HepG2 (cell line): Measurements from ENCODE around the gene DDX59. TPM values are rescaled to one million over a fixed set of nuclear protein-coding genes. Genes with fewer than 3 reads are reported as not detected.

Experiments used
- BCL6 ChIP-seq: IDR thresholded peaks from 2 replicates; pipeline ENCODE4 v1.6.1; 2016; ENCODE audit warnings: missing genetic modification reagents, missing compliant biosample characterization
- CHCHD3 ChIP-seq: sonication (generic); formaldehyde crosslinking; IDR thresholded peaks from 2 replicates; pipeline ENCODE4 v1.8.0; 2022; ENCODE audit warnings: mild to moderate bottlenecking, missing genetic modification reagents, moderate library complexity
- CREM ChIP-seq, 2 experiments: sonication (generic) in 1 of 2; formaldehyde crosslinking in 1 of 2; IDR thresholded peaks; 2 replicates each; pipeline versions ENCODE4 v1.4.0 to v1.6.1; 2016 to 2020; ENCODE audit warnings: antibody characterized with exemption in 1 of 2, mild to moderate bottlenecking in 1 of 2, missing genetic modification reagents in 1 of 2
- HDAC1 ChIP-seq: sonication (generic); formaldehyde crosslinking; IDR thresholded peaks from 2 replicates; pipeline ENCODE4 v1.5.1; 2020; ENCODE audit warnings: mild to moderate bottlenecking, missing genetic modification reagents
- MBD4 ChIP-seq: IDR thresholded peaks from 2 replicates; pipeline ENCODE4 v1.6.1; 2012; ENCODE audit warnings: low read length, inconsistent platforms, borderline replicate concordance
- NFKB2 ChIP-seq: sonication (generic); formaldehyde crosslinking; IDR thresholded peaks from 2 replicates; pipeline ENCODE4 v1.4.0; 2020; ENCODE audit warnings: missing genetic modification reagents, borderline replicate concordance
- RFX1 ChIP-seq: fragments of 450-650 bp; IDR thresholded peaks from 2 replicates; pipeline ENCODE4 v1.6.1; 2017
- RFXAP ChIP-seq: sonication (generic); formaldehyde crosslinking; IDR thresholded peaks from 2 replicates; pipeline ENCODE4 v1.4.0; 2020; ENCODE audit warnings: missing genetic modification reagents, borderline replicate concordance
- SCMH1 ChIP-seq: sonication (generic); formaldehyde crosslinking; IDR thresholded peaks from 2 replicates; pipeline ENCODE4 v1.9.0; 2021; ENCODE audit warnings: missing genetic modification reagents, mild to moderate bottlenecking, borderline replicate concordance
- SRSF9 ChIP-seq: fragments of 200-400 bp; formaldehyde crosslinking; IDR thresholded peaks from 2 replicates; pipeline ENCODE4 v1.6.1; 2018; ENCODE audit warnings: borderline replicate concordance, mild to moderate bottlenecking, low read depth, low read length; ENCODE audit not compliant: insufficient read depth, poor library complexity, severe bottlenecking
- ZBTB38 ChIP-seq: sonication (generic); formaldehyde crosslinking; IDR thresholded peaks from 2 replicates; pipeline ENCODE4 v1.5.1; 2020; ENCODE audit warnings: mild to moderate bottlenecking, missing genetic modification reagents
- ZFP41 ChIP-seq: sonication (generic); formaldehyde crosslinking; IDR thresholded peaks from 2 replicates; pipeline ENCODE4 v1.4.0; 2020; ENCODE audit warnings: mild to moderate bottlenecking, missing genetic modification reagents, borderline replicate concordance
- ZIK1 ChIP-seq: sonication (generic); formaldehyde crosslinking; IDR thresholded peaks from 2 replicates; pipeline ENCODE4 v1.5.0; 2020; ENCODE audit warnings: mild to moderate bottlenecking, low read depth, missing genetic modification reagents, borderline replicate concordance
- ZNF333 ChIP-seq: sonication (generic); formaldehyde crosslinking; IDR thresholded peaks from 2 replicates; pipeline ENCODE4 v1.4.0; 2020; ENCODE audit warnings: mild to moderate bottlenecking, missing genetic modification reagents, borderline replicate concordance
- ZNF468 ChIP-seq: sonication (generic); formaldehyde crosslinking; IDR thresholded peaks from 2 replicates; pipeline ENCODE4 v1.8.0; 2022; ENCODE audit warnings: mild to moderate bottlenecking, moderate library complexity, missing genetic modification reagents
- ZNF614 ChIP-seq: IDR thresholded peaks from 2 replicates; pipeline ENCODE4 v1.6.1; 2018; ENCODE audit warnings: missing biosample characterization, missing genetic modification reagents, inconsistent platforms, borderline replicate concordance
- polyA plus RNA-seq, 8 experiments: library from polyadenylated mRNA; depleted of rRNA in 3 of 8; stranded (reverse) in 7 of 8; unstranded in 1 of 8; fragments of >200 nt; fragmentation: Illumina TruSeq in 4 of 8; extraction: Trizol in 4 of 8; gene quantifications; 2 replicates each; pipeline versions ENCODE4 v1.2.1 to v1.2.3, GENCODE V29; 2011 to 2016; ENCODE audit warnings: low read depth in 4 of 8, missing spikeins in 1 of 8, mixed read lengths in 1 of 8; ENCODE audit not compliant: insufficient read depth in 1 of 8
- total RNA-seq, 5 experiments: library from RNA; depleted of rRNA; stranded (reverse); fragments of >200 nt; fragmentation: Illumina TruSeq; extraction: Trizol; gene quantifications; 2 replicates each; pipeline ENCODE4 v1.2.3, GENCODE V29; 2016; ENCODE audit warnings: low read depth in 1 of 5
- TF ChIP-seq, protein P1 (sequence below): sonication (generic); formaldehyde crosslinking; IDR thresholded peaks from 2 replicates; pipeline ENCODE4 v1.8.0; 2022; ENCODE audit warnings: missing genetic modification reagents, mild to moderate bottlenecking, inconsistent platforms, borderline replicate concordance
- TF ChIP-seq, protein P2 (sequence below): sonication (generic); formaldehyde crosslinking; IDR thresholded peaks from 2 replicates; pipeline ENCODE4 v1.4.0; 2020; ENCODE audit warnings: mild to moderate bottlenecking, missing genetic modification reagents
- TF ChIP-seq, protein P3 (sequence below): sonication (generic); formaldehyde crosslinking; IDR thresholded peaks from 2 replicates; pipeline ENCODE4 v1.8.1; 2023; ENCODE audit warnings: mild to moderate bottlenecking, moderate library complexity, missing genetic modification reagents
- TF ChIP-seq, protein P4 (sequence below): sonication (generic); formaldehyde crosslinking; conservative IDR thresholded peaks from 2 replicates; pipeline ENCODE4 v1.4.0; 2020; ENCODE audit warnings: mild to moderate bottlenecking, missing genetic modification reagents, moderate library complexity

The DDX59 gene
- total and polyA plus RNA-seq, 2 of the 13 experiments (the other 11 are each of a cell fraction or from before 2014, with no cell fraction given), result 12.1 to 14.8 TPM

DNA sequence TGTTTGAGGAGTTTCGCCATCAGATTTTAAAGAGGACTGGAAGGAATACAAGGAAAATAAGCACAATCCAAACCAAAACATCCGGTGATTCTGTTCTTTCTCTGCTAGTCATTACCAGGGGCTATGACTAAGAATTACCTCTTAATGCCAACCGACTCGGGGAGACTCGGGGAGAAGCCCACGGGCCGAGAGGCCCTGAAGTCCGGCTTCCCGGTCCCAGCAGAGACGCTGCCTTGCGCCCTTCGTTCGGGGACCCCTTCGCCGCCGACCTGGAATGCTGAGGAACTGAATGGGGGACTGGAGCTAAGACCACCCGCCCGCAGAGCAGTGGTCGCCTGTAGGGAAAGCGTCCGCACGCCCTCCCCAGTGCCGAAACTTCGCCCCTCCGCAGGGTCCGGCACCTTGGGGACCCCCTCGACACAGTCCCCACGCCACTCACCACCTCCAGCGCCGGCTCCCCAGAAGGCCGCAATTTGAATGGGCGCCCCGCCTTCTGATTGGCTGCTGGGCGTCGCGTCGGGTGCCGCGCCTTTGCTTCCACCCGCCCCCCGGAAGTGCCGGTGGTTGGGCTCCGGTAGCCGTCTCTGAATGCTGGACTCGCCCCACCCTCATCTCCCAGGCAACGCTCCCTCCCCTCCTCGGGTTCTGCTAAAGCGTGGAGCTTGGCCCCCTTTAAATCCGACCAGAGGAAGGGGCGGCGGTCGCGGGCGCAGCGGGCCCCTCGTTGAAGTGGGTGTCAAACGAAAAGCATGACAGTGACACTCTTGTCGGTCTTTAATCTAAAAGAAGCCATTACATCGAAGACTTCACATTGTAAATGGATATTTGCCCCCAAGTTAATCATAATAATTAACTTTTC, 49.2 kb downstream of the DDX59 start, which contains the start of gene KIF14 (continued):
- TF ChIP-seq ZNF614 (0 out of 2 replicates have a peak, but pooled peaks have one; percentile 51), RFXAP (CRISPR knock-in tag) (no peak), ZFP41 (CRISPR knock-in tag) (no peak), ZBTB38 (CRISPR knock-in tag) (peak; percentile 49; the same call in 1 of the 2 replicates), RFX1 (peak; percentile 77), BCL6 (CRISPR knock-in tag) (no peak), SRSF9 (no peak), MBD4 (no peak), HDAC1 (CRISPR knock-in tag) (peak; percentile 95), NFKB2 (CRISPR knock-in tag) (no peak), ZNF333 (CRISPR knock-in tag) (no peak), CHCHD3 (CRISPR knock-in tag) (no peak), ZNF468 (CRISPR knock-in tag) (no peak), ZIK1 (CRISPR knock-in tag) (no peak), SCMH1 (CRISPR knock-in tag) (no peak), CREM (IDR thresholded peaks at IDR 0.05) (peak; percentile 79), CREM (CRISPR knock-in tag; IDR thresholded peaks at IDR 0.05) (0 out of 2 replicates have a peak, but pooled peaks have one; percentile 18)
- TF ChIP-seq, protein P1, sequence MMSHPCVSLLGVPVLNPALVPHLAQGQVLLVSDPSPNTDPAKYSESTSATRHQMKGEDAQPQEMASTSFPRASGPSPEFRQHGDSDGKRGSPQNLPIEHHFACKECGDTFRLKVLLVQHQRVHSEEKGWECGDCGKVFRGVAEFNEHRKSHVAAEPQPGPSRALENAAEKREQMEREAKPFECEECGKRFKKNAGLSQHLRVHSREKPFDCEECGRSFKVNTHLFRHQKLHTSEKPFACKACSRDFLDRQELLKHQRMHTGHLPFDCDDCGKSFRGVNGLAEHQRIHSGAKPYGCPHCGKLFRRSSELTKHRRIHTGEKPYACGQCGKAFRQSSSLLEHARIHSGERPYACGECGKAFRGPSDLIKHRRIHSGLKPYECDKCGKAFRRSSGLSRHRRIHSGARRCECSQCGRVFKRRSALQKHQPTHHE (CRISPR knock-in tag), result no peak
- TF ChIP-seq, protein P2, sequence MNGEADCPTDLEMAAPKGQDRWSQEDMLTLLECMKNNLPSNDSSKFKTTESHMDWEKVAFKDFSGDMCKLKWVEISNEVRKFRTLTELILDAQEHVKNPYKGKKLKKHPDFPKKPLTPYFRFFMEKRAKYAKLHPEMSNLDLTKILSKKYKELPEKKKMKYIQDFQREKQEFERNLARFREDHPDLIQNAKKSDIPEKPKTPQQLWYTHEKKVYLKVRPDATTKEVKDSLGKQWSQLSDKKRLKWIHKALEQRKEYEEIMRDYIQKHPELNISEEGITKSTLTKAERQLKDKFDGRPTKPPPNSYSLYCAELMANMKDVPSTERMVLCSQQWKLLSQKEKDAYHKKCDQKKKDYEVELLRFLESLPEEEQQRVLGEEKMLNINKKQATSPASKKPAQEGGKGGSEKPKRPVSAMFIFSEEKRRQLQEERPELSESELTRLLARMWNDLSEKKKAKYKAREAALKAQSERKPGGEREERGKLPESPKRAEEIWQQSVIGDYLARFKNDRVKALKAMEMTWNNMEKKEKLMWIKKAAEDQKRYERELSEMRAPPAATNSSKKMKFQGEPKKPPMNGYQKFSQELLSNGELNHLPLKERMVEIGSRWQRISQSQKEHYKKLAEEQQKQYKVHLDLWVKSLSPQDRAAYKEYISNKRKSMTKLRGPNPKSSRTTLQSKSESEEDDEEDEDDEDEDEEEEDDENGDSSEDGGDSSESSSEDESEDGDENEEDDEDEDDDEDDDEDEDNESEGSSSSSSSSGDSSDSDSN (CRISPR knock-in tag), result 0 out of 2 replicates have a peak, but pooled peaks have one; percentile 4
- TF ChIP-seq, protein P3, sequence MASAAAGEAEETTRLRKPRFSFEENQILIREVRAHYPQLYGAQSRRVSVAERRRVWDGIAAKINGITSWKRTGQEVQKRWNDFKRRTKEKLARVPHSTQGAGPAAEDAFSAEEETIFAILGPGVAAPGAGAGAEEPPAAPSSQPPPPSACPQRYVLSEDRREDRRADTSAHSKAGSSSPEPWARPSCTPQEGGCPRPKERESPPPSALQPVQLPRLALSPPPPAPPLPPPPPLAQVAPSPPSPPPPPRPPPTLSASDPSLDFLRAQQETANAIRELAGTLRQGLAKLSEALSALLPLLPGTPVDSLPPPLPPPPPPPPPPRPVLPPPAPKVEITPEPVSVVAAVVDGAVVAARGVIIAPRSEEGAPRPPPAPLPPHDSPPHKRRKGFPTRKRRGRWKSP, result no peak
- TF ChIP-seq, protein P4, sequence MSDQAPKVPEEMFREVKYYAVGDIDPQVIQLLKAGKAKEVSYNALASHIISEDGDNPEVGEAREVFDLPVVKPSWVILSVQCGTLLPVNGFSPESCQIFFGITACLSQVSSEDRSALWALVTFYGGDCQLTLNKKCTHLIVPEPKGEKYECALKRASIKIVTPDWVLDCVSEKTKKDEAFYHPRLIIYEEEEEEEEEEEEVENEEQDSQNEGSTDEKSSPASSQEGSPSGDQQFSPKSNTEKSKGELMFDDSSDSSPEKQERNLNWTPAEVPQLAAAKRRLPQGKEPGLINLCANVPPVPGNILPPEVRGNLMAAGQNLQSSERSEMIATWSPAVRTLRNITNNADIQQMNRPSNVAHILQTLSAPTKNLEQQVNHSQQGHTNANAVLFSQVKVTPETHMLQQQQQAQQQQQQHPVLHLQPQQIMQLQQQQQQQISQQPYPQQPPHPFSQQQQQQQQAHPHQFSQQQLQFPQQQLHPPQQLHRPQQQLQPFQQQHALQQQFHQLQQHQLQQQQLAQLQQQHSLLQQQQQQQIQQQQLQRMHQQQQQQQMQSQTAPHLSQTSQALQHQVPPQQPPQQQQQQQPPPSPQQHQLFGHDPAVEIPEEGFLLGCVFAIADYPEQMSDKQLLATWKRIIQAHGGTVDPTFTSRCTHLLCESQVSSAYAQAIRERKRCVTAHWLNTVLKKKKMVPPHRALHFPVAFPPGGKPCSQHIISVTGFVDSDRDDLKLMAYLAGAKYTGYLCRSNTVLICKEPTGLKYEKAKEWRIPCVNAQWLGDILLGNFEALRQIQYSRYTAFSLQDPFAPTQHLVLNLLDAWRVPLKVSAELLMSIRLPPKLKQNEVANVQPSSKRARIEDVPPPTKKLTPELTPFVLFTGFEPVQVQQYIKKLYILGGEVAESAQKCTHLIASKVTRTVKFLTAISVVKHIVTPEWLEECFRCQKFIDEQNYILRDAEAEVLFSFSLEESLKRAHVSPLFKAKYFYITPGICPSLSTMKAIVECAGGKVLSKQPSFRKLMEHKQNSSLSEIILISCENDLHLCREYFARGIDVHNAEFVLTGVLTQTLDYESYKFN, result no peak
